NCI-H524 (cell line): ENCODE data around the gene SUCNR1.
"Not testable (repeated sequence)": the region's sequence is repeated elsewhere in the genome, so short reads cannot be mapped to it uniquely, and the experiment has no call there.

Source experiments
- DNase-seq, 2 experiments: peaks; one replicate each; lab custom pipeline; 2025; lab: John Stamatoyannopoulos, UW

SUCNR1 gene, protein sequence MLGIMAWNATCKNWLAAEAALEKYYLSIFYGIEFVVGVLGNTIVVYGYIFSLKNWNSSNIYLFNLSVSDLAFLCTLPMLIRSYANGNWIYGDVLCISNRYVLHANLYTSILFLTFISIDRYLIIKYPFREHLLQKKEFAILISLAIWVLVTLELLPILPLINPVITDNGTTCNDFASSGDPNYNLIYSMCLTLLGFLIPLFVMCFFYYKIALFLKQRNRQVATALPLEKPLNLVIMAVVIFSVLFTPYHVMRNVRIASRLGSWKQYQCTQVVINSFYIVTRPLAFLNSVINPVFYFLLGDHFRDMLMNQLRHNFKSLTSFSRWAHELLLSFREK

DNA sequence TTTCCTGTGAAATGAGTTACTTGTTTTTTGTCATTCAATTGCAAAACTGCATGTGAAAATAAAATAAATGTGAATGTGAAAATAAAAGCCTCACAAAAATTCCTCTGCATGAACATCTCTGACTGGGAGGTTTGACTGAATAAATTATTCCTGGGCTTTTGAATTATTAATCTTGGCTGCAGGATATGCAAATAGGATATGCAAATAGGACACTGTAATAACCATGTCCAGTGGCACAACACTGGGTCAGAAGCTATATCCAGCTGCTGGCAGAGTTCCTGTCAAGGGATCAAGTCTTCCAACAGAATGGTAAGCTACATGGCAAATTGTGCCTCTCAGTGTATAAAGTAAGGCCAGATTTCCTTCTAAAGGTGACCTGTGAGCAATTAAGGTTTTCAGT lies at the start of gene SUCNR1:
Gene SUCNR1, plus strand, starts transcription at position 246 of the 400 bp plus-strand sequence. CDS start 6,250 bp downstream, outside the sequence.
- DNase-seq: no peak

DNA sequence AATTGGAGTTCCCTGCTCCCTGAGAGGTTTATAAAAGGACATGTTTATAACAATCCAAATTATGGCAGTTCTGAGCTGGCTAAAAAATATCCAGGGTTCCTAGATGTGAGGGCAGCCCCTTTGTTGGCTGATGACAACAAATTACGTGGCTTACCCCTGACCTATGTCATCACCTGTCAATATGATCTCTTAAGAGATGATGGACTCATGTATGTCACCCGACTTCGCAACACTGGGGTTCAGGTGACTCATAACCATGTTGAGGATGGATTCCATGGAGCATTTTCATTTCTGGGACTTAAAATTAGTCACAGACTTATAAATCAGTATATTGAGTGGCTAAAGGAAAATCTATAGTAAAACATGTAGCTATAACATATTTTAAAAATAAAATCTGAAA lies 45.6 kb upstream of the SUCNR1 start:
- no peak for DNase-seq

DNA sequence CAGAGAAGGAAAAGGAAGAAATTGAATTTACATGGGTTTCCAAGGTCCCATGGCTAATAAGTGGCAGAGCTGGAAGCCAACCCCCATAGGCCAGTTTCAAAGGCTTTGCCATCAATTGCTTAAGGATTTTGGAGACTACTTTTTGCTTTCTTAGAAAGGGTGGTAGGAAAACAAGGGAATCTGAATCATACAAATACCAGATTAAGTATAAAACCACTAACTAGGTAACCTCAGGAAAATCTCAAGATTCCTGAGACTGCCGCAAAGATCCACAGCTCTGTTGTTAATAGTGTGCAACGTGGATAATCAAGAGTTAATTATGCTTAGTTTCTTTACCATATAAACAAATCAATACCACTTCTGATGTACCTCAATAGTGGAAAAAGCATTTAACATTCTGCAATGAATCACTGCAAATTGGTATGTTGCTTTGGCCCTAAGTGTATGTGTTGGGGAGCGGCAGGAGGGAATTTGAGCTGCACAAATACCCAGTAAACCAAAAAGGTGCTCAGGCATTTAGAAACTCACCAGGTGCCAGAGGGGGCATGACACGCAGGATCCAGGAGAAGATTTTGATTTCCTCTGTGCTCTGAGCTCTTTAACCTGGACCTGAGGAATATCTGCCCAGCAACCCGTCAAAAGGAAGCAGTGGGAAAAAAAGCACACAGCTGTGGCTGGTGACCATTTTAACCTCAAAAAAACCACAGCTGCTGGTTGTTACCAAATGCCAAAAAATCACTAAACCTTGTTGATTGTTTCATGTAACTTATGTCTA lies 37.5 kb upstream of the SUCNR1 start:
- DNase-seq: no peak

DNA sequence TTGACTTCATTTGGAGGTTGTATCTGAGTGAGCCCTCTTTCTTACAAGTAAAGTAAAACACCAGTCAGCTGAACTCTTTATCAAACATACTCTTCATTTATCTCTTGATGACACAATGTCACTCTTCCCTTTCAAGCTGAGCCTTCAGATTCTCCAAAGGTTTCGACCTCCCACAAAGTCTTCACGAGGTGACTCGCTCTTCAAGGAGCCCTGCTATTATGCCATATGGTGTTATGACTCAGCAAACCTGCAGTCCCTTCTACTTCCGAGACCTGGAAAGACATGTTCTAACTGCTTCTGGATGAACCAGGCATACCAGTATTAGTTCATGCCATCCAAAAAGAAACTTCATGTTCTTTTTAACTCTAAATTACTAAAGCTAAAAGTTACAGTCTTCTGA lies 36.4 kb upstream of the SUCNR1 start:
- DNase-seq: peak; percentile 83 to 92

DNA sequence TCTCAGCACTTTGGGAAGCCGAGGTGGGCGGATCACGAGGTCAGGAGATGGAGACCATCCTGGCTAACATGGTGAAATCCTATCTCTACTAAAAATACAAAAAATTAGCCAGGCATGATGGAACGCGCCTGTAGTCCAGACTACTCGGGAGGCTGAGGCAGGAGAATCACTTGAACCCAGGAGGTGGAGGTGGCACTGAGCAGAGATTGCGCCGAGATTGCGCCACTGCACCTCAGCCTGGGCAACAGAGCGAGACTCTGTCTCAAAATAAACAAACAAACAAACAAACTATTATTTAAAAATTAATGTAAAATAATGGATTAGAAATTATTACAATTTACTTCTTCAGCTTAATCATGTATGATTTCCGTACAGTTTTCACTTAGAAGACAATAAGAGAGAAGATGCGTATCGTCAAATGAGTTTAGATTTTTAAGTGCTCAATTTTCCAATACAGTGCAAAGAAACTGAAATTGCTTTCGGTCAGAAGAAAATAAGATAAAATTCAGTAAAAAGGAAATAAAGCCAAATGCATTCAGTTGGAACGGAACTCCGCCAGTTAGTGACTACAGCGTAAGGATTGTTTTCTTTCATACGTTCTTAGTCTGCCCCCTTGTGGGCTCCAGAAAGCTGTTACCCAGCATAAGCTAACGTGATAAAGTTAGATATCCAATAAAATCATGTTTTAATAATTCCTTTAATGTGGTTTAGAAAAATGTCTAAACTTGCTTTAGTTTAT lies 34.7 kb upstream of the SUCNR1 start:
- peak; percentile 67 to 83 for DNase-seq

DNA sequence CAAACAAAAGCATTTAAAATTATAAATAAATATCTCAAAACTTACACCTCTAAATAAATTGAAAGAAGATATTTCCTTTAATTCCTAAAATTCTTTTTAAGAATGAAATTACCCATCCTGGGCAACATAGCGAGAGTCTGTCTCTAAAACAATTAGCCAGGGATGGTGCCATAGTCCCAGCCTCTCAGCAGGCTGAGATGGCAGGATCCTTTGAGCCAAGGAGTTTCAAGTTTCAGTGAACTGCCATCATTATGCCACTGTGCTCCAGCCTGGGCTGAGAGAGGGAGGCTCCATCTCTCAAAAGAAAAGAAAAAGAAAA lies 34.2 kb upstream of the SUCNR1 start:
- peak; percentile 27 to 53 for DNase-seq

DNA sequence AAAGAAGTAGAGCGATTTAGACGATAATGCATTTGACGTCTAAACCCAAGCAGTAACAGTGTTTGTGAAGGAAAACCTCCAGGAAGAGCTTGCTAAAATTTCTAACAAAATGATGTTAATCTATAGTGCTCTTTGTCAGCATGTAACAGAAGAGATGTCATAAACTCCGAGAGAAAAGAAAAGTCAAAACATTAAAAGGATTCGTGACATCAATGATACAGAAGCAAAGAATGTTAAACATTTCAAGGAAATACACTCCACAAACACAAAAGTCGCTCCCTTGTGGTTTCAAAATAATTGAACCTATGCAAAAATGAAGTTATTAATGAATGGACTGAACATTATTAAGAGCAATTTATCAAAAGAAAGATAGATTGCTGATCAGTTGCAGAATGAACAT lies 31.6 kb upstream of the SUCNR1 start:
- no peak for DNase-seq

DNA sequence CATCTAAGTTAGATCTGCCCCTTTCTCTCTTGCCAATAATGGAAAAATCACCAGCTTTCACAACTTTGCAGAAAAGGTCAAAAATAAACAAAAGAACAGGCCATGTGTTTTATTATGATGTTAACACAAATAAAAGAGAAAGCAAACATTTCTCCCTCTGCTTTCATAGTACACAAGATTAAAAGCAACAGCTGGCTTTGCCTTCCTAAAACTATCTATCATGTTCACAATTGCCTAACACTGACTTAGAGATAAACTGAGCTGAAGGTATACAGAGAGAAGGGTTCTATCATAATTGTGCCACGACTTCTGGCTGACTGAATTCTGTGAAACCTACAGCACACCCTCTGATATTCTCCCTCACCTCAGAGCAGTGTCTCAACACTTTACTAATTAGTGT lies 30.2 kb upstream of the SUCNR1 start:
- no peak for DNase-seq

DNA sequence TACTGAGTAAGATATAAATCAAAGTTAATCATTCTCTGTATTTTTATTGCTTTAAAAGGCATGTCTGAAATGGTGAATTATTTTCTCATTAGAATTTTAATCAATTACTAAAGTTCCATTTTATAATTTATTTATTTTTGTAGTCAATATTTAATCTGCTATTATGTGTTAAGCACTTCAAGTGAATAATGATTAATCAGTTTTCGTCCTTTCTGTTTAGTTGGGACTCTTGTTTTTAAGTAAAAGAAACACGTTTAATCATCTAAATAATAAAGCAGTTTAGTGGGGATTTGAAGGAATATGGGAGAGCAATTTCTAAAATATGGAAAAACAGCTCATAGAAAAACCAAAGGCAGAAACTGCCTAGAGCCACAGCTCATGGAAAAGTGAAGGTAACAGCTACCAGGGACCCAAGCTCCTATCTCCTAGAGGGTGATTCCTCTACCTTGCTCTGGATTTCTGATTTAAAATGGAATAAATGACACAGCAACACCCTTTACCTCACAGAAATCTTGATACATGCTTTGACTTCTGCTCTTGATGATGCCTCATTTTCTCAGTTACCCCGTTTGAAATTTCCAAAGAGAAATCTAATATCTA lies 28.0 kb upstream of the SUCNR1 start:
- DNase-seq: no peak

DNA sequence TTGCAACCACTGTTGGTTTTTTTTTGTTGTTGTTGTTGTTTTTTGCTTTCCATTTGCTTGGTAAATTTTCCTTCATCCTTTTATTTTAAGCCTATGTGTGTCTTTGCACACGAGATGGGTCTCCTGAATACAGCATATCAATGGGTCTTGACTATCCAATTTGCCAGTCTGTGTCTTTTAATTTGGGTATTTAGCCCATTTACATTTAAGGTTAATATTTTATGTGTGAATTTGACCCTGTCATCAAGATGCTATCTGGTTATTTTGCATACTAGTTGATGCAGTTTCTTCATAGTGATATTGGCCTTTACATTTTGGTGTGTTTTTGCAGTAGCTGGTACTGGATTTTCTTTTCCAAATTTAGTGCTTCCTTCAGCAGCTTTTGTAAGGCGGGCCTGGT lies 23.4 kb upstream of the SUCNR1 start:
- not testable (repeated sequence) for DNase-seq

DNA sequence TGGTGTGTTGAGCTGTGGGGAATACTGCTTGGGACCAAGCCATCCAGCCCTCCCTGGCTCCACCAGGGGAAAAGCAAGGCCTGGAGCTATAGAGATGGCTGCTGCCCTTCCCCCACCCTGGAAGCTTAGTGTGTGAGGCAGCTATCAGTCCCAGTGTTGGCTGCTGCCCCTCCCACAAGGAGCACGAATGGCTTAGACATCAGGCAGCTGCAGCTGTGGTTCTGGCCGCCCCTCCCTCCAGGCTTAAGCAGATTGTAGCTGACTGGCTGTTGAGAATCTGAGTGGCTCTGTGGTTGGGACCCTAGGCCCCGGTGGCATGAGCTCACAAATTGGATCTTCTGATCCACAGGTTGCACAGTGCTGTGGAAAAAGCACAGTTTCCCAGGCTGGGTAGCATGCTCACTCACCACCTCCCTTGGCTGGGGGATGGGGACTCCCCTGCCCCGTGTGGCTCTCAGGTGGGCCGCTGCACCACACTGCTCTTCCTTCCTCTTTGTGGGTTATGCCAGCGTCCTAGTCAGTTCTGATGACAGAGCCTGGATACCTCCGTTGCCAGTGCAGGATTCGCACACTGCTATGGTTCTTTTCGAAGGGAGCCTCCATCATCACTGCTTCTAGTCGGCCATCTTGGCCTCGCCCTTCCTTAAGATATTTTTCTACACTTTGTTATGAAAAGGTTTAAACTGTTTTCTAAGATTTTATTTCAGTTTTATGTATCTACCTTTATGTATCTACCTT lies 21.2 kb upstream of the SUCNR1 start:
- peak in 1 of 2 experiments; percentile 16 for DNase-seq

DNA sequence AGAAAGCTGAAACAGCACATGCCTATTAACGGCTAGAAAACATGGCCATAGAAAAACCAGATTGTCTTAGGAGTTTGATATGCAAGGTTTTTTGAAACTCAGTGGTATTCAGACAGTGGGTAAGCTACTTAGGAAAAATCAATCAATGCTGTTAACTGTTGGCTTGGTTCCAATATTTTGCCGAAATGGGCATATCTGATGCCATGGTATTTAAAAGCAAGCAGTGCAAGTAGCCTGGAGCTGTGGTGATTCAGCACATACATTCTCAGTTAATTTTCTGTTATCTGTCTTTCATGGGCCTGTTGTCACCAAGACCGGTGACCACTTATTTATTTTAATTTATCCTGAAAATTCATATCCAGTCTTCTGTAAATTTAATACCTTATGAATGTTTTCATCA lies 17.3 kb upstream of the SUCNR1 start:
- DNase-seq: no peak

DNA sequence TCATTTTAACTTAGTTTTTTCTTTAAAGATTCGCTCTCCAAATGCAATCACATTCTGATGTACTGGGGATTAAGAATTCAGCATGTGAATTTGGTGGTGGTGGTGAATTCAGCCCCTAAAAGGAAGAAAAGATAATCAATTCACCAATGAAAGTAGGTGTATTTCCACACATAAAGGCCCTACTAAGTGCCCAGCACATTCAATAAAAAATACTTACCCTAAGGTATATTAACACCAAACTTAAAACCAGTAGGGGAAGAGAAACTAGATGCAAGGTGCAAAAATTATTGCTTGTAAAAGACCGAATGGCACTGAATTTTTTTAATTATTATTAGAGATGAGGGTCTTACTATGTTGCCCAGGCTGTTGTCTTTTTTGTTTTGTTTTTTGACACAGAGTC lies 16.8 kb upstream of the SUCNR1 start:
- no peak for DNase-seq

DNA sequence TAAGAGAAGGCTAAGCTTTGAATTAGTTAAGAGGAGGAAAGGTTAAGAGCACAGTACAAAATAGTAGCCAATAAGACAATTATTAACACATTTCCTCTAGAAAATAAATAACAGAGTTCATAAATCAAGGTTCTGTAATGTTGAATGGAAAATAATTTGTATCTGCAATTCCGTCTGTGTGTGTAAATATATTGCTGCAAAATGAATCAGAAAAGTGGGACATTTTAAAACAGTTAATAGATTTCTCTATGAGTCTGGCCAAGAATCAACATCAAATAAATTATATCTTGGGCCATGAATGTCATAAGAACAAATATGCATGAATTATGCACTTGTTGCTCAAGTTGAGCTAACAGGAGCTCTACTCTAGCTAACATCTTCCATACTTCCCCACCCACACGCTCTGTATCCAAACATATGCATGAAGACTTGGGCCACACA lies 14.2 kb upstream of the SUCNR1 start:
- DNase-seq: no peak

DNA sequence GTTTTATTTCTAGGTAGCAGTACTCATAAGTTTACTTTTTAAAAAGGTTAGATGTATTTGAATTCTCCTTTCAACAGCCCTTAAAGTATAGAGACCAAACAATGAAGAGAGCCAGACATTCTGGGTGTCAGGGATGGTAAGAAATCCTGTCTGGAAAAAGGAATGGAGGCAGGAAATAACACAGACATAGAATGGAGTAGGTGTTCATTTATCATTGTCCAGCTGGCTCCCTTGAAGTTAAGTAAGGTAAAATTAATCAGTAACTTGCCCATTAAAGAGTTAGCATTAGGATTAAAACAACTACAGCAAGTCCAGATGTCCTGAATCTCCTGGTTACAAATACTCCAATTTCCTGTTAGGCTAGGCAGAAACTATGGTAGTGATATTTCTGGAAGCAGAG lies 13.5 kb upstream of the SUCNR1 start:
- DNase-seq: peak in 1 of 2 experiments; percentile 24

DNA sequence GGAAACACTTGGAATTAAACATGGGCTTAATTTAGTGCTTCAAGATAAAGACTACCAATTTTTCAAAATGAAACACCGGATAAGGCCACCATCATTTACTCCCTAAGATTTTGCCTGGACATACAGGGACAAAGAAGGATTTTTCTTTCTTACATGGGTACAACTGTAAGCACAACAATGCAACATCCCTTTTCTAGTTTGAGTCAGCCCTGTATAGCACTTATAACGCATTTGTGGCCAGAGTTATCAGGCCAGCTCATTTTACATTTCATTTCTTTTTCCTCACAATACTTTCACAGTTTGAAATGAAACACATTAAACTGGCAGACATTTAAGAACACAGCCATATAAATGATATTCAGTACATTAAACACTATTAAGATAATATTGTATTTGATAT lies 9.8 kb upstream of the SUCNR1 start:
- DNase-seq: no peak

DNA sequence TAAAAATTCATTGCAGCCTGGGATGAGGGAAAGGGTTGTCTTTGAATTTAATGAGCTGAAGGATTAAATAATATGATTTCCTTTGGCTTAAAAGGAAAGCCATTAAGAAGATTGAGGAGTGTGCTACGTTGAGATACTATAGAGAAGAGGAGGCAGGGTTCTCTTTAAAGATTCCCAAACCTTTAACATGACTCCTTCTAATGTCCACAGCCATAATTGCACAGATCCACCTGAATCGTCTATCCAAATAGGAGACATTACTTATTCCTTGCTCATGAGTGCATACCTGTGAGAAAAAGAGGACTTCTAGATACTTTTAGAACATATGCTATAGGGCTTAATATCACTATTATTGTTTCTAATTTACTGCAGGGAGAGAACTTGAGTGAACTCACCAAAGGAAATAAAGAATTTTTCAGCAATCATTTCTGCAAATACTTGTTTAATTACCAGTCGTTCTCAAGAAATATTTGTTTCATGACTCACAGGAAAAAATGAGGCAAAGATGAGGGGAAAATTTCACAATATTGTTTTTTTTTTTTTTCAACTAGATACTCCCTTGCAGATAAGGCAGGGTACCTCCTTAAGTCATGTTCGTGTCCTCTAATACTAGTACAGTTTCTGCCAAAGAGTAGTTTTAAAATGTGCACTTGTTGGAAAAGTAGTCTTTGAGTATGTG lies 8.9 kb upstream of the SUCNR1 start:
- no peak for DNase-seq

DNA sequence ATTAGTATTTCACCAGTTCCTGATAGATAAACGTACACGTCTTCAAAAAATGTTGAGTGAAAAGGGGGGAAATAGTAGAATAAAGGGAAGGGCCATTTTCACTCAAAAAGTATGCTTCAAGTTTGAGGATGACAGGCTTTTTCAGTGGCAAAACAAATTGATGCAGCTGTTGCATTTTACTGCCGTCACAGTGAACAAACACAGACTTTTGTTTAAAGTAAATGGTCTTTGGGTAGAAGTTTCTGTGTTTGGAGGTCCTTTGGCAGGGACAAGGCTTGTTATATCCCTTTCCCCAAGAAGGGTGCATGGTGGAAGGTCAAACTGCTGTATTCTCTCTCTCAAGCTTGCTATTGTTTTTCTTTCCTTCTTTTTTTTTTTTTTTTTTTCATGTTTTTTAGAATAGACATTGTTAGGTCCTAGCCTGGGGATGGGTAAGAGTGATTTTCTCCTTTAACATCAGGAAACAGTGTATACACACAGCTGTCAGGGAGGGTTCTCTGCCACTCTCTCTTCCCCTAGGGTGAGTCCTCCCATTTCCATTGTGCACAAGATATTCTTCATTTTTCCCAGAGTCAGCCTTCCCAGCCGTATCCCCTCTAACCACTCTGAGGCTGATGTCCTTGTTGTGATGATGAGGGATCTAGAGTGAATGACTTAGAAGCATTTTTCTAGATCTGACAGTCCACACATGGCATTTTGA lies 6.6 kb upstream of the SUCNR1 start:
- DNase-seq: no peak

DNA sequence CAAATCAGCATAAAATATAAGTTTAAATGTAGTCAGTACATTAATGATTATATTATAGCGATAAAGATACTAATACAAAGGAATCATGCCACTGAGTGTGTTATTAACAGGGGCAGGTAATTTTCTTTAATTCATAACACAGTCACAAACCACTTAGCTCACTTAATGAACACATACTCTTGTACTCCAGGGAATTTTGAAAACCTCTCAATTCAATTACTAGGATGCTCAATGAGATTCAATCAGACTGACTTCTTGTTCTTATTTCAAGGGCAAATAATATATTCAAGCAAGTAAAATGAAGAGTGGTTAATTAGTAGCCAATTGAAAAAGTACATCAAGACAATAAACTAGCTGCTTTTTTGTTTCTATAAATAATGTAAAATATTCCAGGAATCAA lies 5.8 kb upstream of the SUCNR1 start:
- DNase-seq: no peak

DNA sequence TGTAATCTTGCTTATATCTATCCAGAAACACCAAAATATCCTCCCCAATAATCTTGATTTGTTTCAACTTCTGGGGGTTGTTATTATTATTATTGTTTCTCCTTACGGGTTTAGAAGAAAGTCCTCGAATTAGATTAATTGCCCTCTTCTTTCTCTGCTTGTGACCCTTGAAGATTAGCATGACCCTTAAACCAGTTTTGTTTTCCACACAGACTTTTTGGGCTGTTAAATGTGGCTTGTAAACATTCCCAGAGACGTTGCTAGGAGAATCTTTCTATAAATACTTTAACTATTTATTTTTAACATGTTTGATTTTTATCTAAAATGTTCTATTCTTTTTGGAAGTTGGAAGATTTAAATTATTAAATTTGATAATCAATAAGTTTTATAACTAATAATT lies 4.3 kb upstream of the SUCNR1 start:
- no peak for DNase-seq
